ENCODE results near the gene GDI1.

Gene GDI1

GRCh38 chrX:154462396-154462795 is 25.4 kb downstream of the GDI1 start:
- no peak for DNase-seq (ENCODE audit: low read depth)

DNA sequence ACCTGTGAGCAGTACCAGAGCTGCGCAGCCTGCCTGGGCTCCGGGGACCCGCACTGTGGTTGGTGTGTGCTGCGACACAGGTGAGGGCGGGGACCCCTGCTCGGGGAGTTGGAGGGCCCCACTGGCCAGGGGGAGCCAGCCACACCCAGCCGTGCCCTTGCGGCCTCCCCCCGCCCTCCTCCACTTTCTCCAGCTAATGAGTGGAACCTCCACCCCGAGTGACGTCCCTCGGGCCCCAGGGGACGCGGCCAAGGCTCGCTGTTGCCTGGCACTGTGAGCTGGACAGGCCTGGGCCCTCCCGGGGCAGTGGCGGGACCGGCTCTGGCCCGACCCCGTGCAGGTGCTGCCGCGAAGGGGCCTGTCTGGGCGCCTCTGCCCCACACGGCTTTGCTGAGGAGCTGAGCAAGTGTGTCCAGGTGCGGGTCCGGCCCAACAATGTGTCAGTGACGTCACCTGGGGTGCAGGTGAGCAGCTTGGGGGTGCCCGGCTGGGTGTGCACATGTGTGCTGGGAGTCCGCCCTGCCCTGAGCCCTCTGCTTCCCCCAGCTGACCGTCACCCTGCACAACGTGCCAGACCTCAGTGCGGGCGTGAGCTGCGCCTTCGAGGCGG is 26.8 kb downstream of the GDI1 start:
- DNase-seq (ENCODE audit: low read depth), result no peak

GRCh38 chrX:154464806-154465365 is 27.9 kb downstream of the GDI1 start:
- no peak for DNase-seq (ENCODE audit: low read depth)

DNA sequence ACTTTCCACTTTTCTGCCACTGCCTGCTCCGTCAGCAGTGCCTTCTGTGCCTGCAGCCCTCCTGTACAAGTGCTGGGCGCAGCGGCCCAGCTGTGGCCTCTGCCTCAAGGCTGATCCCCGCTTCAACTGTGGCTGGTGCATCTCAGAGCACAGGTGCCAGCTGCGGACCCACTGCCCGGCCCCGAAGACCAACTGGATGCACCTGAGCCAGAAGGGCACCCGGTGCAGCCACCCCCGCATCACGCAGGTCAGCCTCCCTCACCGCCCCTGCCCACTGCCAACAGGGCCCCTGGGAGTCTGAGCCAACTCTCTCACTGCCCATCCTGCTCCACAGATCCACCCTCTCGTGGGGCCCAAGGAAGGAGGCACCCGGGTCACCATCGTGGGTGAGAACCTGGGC is 28.6 kb downstream of the GDI1 start:
- no peak for DNase-seq (ENCODE audit: low read depth)

DNA sequence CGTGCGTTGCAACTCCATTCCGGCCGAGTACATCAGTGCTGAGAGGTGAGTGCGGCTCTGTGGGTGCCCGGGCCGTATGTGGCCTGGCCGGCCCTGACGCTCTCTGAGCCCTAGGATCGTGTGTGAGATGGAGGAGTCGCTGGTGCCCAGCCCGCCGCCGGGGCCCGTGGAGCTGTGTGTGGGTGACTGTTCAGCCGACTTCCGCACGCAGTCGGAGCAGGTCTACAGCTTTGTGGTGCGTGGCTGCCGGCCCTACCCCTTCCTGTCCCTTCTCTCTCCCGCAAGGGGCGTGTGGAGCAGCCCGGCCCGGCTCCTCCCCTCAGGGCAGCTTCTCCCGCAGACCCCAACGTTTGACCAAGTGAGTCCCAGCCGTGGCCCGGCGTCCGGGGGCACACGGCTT is 29.1 kb downstream of the GDI1 start:
- DNase-seq (ENCODE audit: low read depth), result no peak

DNA sequence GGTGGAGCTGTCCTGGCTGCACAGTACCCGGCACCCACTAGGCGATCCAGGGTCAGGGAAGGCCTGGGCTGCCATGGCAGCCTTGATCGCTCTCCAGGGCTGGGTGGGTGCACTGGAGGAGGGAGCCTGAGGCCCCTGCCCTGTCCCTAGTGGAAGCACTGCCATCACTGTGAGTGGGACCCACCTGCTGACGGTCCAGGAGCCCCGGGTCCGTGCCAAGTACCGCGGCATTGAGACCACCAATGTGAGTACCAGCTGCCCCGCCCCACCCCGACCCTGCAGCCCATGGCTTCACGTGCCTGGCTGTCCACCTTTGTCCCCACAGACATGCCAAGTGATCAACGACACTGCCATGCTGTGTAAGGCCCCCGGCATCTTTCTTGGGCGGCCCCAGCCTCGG is 30.0 kb downstream of the GDI1 start:
- DNase-seq (ENCODE audit: low read depth), result no peak

DNA sequence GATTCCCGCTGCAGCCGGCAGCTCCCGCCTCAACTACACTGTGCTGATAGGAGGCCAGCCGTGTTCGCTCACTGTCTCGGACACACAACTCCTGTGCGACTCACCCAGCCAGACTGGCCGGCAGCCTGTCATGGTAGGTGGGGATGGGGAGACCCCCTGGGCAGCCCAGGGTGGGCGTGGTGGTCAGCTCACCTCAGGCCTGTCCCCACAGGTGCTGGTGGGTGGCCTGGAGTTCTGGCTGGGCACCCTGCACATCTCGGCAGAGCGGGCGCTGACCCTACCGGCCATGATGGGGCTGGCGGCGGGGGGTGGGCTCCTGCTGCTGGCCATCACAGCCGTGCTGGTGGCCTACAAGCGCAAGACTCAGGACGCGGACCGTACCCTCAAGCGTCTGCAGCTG is 30.6 kb downstream of the GDI1 start:
- no peak for DNase-seq (ENCODE audit: low read depth)

DNA sequence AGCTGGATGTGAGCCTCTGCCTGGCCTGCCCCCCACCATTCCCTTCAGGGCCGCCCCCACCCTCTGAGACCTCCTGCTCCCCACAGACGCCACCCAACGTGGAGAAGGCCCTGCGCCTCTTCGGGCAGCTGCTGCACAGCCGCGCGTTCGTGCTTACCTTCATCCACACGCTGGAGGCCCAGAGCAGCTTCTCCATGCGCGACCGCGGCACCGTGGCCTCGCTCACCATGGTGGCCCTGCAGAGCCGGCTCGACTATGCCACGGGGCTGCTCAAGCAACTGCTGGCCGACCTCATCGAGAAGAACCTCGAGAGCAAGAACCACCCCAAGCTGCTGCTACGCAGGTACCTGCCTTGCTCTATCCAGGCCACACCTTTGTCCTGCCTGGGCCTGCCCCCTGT is 31.3 kb downstream of the GDI1 start:
- DNase-seq (ENCODE audit: low read depth), result no peak

DNA sequence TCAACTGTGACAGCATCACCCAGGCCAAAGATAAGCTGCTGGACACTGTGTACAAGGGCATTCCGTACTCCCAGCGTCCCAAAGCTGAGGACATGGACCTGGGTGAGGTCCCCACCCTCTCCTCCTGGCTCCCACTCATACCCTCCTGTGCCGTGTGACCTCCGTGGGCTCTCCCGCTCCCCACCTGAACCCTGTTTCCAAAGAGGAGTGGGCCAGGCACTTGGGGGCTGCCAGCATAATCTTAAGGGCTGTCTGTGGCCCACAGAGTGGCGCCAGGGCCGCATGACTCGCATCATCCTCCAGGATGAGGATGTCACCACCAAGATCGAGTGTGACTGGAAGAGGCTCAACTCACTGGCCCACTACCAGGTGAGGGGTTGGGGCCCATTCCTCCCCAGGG is 32.2 kb downstream of the GDI1 start:
- DNase-seq (ENCODE audit: low read depth), result no peak

DNA sequence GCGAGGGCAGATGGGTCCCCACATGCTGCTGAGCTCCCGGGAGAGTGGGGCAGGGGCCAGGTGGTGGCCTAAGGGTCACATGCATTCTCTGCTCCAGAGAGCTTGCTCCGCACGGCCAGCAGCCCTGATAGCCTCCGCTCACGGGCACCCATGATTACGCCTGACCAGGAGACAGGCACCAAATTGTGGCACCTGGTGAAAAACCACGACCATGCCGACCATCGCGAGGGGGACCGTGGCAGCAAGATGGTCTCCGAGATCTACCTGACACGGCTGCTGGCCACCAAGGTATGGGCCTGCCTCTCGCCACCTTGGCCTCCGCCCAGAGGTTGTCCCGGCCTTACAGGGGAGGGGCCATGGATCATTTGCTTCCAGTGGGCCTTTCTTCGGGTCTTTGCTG is 32.9 kb downstream of the GDI1 start:
- DNase-seq (ENCODE audit: low read depth), result no peak

GRCh38 chrX:154470434-154470833 is 33.5 kb downstream of the GDI1 start:
- DNase-seq (ENCODE audit: low read depth), result no peak

- DNase-seq (ENCODE audit: low read depth), result no peak
Measured at GRCh38 chrX:154470914-154471568, 34.1 kb downstream of the GDI1 start.

- no peak for DNase-seq (ENCODE audit: low read depth)
Measured at GRCh38 chrX:154471839-154472684, 35.1 kb downstream of the GDI1 start.

GRCh38 chrX:154472685-154473632 is 36.0 kb downstream of the GDI1 start:
- DNase-seq (ENCODE audit: low read depth), result no peak

DNA sequence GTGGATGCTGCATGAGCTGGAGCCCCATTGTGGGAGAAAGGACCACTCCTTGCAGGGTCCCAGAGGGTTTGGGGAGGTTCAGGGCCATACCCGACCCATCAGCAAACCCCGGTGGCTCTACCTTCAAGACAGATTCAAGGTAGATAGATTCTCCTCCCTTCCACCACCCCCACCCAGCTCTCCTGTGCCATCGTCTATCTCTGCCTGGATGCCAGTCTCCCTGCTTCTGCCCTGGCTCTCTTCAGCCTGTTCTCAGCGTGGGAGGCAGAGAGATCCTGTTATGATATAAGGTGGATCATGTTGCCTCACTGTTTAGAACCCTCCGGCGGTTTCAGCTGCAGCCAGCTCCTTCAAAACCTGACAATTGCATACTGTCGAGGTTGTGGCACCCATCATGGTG is 36.7 kb downstream of the GDI1 start:
- no peak for DNase-seq (ENCODE audit: low read depth)

- DNase-seq (ENCODE audit: low read depth), result no peak
Measured at GRCh38 chrX:154476821-154477220, 39.9 kb downstream of the GDI1 start.

DNA sequence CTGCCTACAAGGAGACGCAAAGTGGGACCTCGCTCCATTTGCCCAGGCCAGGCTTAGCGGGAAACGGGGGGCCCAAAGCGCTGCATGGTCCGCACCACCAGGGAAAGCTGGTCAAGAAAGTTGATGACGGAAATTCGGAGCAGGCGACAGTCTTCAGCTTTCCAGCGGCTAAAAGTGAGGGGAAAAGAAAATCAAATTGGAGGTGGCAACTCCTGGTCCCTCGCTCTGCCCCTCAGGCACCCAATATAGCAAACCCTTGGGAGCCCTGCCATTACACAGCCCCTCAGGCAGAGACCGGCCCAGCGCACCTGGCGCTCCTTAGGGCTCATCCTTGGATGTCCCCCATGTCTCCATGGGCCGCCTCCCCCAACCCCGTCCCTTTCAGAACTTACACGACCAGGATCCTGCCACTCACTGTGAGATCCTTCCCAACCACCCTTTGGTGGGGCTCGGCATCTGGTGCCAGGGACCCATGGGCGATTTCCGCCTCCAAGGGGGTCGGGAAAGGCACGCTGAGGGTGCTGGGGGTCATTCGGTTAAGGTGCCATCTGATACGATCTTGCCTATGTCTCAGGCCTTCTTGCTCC is 41.0 kb downstream of the GDI1 start:
- no peak for DNase-seq (ENCODE audit: low read depth)

DNA sequence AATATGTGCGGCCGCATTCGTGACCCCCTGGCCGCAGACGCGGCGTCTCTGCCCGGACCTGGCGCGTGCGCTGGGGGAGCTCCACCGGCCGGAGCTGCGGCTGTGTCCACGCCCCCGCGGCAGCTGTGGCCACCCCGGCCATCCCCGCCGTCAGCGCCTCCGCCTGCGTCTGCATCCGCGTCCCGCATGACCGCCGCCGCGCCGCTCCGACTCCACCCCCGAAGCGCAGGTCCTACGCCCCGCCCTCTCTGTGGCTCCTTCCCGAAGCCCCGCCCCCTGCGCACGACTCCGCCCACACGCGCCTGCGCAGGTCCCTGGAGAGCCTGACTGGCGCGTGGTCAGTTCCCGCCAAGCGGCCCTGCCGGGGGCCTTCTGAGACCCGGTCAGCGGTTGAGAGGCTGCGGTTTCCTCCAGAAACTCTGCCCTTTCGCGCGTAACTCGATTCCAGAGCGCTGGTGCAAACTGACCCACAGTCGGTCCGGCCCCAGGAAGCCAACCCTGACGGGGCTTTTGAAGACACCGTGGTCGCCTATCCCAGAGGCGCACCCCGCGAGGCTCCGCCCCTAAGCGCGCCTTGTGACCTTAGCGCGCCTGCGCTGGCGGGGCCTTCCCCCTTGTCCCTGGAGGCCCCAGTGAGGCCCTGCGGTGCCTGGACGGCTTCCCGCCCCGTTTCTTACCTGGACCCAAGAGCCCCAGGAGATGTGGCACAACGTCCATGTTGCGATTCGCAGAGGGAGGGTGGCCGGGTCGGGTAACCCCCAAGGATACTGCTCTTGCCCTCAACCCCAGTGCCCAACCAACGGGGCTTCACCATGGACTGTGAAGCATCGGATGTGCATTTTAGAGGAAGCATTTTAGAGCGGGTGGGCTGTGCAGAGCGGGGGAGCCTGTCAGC is 42.0 kb downstream of the GDI1 start, which contains the start of gene LAGE3:
LAGE3 (minus strand) TSS at position 554 of the 895 bp plus-strand sequence; CDS start at position 188, 366 bp downstream.
- DNase-seq (ENCODE audit: low read depth), result peak; percentile 81

- no peak for DNase-seq (ENCODE audit: low read depth)
Measured at GRCh38 chrX:154481195-154481594, 44.2 kb downstream of the GDI1 start.

GRCh38 chrX:154481911-154482601 is 45.1 kb downstream of the GDI1 start:
- DNase-seq (ENCODE audit: low read depth), result no peak
